GM04504 (cell line): Measurements from ENCODE around the gene RIMBP2.

Experiments
- DNase-seq: peaks from one replicate; pipeline ENCODE4 v3.0.0-alpha.2; 2012; ENCODE audit warnings: low read depth

The RIMBP2 gene

DNA sequence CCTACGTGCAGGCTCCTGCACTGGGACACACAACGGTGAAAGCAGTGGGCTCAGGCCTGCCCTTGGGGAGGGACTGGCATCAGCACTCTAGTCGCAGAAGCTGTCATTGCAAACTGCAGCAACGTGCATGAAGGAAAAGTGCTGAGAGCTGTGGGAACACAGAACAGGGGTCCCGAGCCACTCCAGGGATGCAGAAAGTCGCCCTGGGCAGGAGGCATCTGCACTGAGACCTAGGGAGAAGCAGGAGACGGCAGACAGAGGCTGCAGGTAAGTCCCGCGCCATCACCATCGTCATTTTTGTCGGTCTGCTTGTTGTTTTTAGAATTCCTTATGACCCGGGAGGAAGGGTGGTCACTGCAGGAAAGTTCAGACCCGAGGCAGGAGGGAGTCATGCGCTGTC, 21.6 kb upstream of the RIMBP2 start:
- DNase-seq: no peak

DNA sequence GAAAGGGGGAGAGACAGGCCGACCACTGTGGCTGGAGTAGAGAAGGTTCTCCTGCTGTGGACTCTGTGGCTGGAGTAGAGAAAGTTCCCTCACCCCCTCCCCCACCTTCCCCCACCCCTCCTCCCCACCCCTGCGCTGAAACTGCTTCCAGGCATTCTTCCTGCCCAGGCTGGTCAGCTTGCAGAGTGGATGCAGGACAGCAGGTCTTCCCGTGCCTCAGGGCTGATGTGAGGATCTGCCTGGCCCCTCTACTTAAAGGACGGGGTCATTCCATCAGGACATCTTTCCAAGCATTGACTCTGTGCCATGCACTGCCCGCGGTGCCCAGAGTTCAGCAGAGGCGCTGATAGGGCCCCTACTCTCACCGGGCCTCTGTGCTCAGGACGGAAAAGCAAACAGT, 13.2 kb upstream of the RIMBP2 start:
- DNase-seq: no peak

GRCh38 chr12:130728158-130729058, 12.3 kb upstream of the RIMBP2 start:
- no peak for DNase-seq

DNA sequence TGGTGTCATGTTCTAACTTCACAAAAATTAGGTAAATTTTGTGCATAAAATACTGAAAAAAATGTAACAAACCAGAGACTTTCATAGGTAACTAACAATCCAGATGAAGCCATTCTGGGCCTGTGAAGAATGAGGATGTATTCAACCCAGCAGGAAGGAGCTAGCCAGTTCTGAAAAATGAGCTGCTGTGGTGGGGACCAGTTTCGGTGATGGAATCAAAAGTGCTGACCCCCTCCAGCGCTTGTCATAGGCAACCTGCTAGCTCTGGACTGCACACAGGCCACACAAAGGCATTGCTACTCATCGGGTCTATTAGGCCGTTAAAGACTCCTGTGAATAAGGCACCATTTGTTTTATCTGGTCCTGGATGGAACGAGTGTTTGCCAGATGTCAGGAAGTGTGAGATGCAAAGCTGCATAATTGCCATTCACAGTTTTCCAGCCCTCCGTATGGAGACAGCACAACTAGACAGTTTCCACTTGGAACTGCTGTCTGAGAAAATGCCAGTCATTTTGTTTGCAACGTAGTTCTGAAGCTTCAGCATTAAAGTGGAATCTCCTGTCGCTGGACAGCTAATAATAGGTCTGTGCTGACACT, 3.3 kb upstream of the RIMBP2 start:
- DNase-seq: no peak

GRCh38 chr12:130717752-130718151, 1.7 kb upstream of the RIMBP2 start:
- DNase-seq: no peak

GRCh38 chr12:130716969-130717366, 869 bp upstream of the RIMBP2 start:
- DNase-seq: no peak

DNA sequence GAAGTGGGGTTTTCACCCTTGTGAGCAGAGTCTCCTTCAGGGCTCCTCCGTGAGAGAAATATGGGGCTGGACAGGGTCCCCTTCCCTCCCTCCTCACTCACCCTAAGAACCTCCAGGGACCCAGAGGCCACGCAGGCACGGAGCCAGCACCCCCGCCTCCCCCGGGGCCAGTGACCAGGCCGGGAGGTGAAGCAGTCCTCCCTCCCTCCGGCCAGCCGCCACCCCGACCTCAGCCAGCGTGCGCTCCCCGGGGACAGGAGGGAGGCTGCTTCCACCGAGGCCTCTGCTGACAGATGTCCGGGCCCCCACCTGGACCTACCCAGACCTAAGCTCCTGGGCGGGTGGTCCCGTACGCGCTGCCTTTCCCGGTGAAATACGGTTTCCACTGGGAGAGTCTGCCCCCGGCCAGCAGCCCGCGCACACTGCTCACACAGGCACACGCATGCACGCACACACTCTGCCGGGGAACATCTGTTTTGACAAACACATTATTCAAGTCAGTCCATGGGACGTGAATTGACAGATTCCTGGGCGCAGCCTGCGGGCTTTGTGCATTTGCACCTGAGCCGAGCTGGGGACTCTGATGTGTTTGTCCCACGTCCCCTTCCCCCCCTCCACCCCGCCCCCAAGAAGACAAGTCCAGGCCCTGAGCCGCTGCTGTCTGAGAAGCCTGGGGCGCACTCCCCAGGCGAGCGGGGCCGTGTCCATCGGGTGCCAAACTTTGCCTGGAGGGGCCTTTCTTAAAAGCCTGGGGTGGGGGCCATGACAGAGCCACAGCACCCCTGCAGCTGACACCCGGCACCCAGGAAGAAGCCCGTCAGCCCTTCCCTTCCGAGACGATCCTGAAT, 725 bp downstream of the RIMBP2 start:
- no peak for DNase-seq

DNA sequence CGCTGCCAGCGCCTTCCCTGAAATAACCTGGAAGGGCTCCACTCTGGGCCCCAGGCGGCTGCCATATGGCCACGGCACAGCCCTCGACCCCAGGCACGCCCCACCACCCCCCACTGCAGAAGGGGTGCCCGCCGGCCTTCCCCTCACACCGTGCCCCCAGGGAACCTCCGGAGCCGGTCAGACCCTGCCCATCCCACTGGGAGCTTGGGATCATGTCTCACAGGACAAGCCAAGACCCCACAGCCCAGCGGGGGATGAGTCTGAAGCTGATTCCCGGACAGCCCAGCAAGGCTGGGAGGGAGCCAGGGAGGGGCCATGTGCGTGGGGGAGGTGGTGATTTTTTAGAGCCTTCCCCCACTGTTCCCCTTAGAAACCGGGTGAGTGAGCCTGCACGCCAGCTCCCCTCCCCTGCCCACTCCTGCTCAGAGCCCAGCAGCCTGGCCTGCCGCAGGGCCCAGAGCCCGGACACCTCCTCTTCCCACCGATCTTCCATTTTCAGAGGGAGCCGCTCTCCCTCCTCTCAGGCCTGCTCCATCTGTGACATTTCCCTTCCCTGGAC, 1.4 kb downstream of the RIMBP2 start:
- no peak for DNase-seq

GRCh38 chr12:130714091-130714590, 2.0 kb downstream of the RIMBP2 start:
- no peak for DNase-seq

- DNase-seq: no peak
Measured at GRCh38 chr12:130713581-130713991, 2.5 kb downstream of the RIMBP2 start.

GRCh38 chr12:130712346-130713065, 3.6 kb downstream of the RIMBP2 start:
- DNase-seq: no peak

DNA sequence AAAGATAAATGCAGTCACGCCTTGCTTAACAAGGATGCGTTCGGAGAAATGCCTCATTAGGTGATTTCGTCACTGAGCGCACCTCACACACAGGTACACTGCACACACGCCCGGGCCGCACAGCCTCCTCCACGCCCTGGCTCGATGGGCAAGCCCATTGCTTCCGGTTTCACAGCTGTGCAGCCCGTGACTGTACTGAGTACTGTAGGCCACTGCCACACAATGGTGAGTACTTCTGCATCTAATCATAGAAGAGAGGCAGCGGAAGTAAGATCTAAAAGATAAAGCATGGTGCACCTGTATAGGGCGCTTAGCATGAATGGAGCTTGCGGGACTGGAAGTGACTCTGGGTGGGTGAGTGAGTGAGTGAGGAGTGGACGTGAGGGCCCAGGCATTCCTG, 4.3 kb downstream of the RIMBP2 start:
- no peak for DNase-seq

DNA sequence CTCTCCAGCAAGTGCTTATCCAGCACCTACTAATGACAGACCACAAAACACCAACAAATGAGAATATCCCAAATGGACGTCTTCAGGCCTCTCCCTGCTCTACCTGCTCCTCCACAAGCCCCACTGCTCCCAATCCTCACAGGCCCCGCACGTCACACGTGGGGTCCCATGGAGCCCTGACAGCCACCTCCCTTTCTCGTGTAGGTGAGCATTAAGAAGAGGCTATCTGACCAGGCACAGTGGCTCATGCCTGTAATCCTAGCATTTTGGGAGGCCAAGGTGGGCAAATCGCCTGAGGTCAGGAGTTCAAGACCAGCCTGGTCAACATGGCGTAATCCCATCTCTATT, 5.4 kb downstream of the RIMBP2 start:
- DNase-seq: no peak

DNA sequence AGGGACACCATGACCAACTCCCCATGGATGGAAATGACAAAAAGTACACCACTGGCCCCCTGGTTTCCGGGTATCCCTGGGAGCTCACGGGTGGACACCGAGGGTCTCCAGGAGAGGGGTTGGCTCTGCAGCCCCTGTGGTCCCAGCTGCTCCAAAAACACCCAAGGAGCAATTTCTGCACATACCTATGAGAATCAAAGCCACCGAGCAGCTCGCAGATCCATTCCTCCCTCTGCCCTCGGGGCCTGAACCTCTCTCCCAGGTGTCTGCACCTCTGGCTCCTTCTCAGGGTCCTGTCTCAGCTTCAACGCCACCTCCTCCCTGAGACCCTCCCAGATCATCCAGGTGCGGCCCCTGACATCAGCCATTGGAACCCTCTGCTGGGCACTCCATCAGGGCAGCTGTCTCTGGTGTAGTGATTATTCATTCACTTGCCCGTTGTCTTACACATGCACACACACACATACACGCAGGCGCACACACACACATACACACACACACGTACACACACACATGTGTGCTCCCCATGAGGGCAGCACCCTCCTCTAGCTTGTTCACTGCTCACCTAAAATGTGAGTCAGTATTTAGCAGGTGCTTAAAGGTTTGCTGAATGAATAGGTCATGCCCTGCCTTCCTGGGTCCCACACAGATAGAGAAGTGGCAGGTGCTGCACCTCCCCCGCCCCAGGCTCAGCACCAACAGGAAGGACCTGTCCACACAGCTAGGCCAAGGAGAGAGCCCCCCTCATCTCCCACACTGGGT, 5.9 kb downstream of the RIMBP2 start:
- no peak for DNase-seq

- no peak for DNase-seq
Measured at GRCh38 chr12:130709151-130709970, 6.7 kb downstream of the RIMBP2 start.

DNA sequence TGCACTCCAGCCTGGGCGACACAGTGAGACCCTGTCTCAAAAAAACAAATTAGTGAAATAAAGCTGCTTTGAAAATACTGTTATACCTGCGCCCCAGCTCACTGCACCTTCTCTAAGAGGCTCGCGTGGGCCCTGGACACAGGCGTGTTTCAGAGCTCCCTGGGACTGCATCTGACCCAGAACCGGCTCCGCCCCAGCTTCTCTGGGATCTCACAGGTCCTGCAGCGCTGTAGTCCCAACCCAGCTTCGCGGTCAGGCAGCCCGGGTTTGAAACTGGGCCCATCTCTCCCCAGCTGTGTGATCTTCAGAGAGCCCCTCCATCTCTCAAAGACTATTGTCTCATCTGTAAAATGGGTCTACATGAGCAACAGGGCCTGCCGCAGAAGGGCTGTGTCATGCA, 7.5 kb downstream of the RIMBP2 start:
- no peak for DNase-seq

GRCh38 chr12:130707571-130707891, 8.6 kb downstream of the RIMBP2 start:
- no peak for DNase-seq

DNA sequence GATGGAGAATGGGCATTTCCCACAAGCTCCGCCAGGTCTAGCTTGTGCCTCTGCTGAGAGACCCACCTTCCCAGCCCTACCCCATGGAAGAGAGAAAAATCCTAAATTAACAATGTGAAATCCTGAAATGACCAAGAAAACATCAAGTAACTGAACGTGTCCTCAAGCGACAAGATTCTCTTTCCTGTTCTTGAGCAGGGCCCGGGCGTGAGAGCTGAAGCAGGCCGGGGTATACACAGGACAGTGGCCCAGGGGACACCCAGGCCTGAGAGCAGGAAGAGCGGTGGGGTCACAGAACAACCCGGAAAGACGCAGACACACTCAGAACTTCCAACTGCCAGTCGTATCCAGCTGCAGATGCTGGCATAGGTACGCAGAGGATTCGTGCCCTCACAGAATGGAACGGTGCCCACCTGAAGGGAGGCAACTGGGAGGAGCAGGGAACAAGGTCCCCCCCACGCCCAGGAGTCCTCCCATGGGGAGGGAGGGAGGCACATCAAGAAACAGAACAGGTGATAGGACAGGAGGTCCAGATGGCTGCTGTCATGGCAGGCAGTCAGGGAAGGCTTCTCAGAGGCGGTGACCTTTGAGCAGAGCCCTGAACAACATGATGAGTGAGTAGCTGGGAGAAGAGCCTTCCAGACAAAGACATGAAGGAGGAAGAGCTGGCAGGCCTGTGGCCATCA, 9.1 kb downstream of the RIMBP2 start:
- no peak for DNase-seq

- no peak for DNase-seq
Measured at GRCh38 chr12:130706311-130706710, 9.8 kb downstream of the RIMBP2 start.
